Measurements from ENCODE around the gene PBXIP1. TPM values are rescaled to one million over a fixed set of nuclear protein-coding genes. Genes with fewer than 3 reads are reported as not detected.

PBXIP1 gene
- 75.7 TPM for total RNA-seq
- long read RNA-seq, transcript PBXIP1-202 (11 exons, 3,212 nt) = major isoform, 93 of 150 reads
- long read RNA-seq, partial matches to known transcripts = 40 of 150 reads
- long read RNA-seq, other reads (novel, unspliced or antisense) = 17 of 150 reads

- H3K4me1 ChIP-seq = peaks cover 50% of the 10 kb centered on the region
- H3K4me3 ChIP-seq = peak within 1 kb of the TSS; percentile 83
- peaks cover 21% of the 10 kb centered on the region for H3K36me3 ChIP-seq
- ATAC-seq = peak; percentile 88
- intact Hi-C loops (cut with DNase I) = no loop called here
- no peaks in the 10 kb centered on the region for H3K9me3 ChIP-seq
- peak within 1 kb of the TSS; percentile 85 for H3K27ac ChIP-seq
- no peaks in the 10 kb centered on the region for H3K27me3 ChIP-seq
- no peak for DNase-seq
- TF ChIP-seq CTCF (IDR thresholded peaks at IDR 0.05) = peak; percentile 30
These were observed at the start of gene PBXIP1 for GRCh38 chr1:154955718-154956543. Gene PBXIP1 (minus strand): TSS chr1:154956099. CDS start chr1:154953721, 2,378 bp downstream.

- no peaks in the 10 kb centered on the region for H3K9me3 ChIP-seq
- intact Hi-C loops (cut with DNase I) = no loop called here
- H3K36me3 ChIP-seq = no peaks in the 10 kb centered on the region
- peak overlapping the region; percentile 88 for H3K4me3 ChIP-seq
- peak; percentile 4 for ATAC-seq
- H3K27me3 ChIP-seq = no peaks in the 10 kb centered on the region
- peak; percentile 87 for DNase-seq
- peak overlapping the region; percentile 93 for H3K27ac ChIP-seq
- TF ChIP-seq CTCF (IDR thresholded peaks at IDR 0.05) = no peak
- H3K4me1 ChIP-seq = peaks cover 58% of the 10 kb centered on the region
These were observed 49.4 kb upstream of the PBXIP1 start for GRCh38 chr1:155005076-155006011.

- Histone ChIP-seq H3K4me3 (peak overlapping the region; percentile 88), H3K36me3 (no peaks in the 10 kb centered on the region), H3K27me3 (no peaks in the 10 kb centered on the region), H3K4me1 (peaks cover 57% of the 10 kb centered on the region), H3K27ac (peak overlapping the region; percentile 93), H3K9me3 (no peaks in the 10 kb centered on the region)
- no peak for TF ChIP-seq CTCF (IDR thresholded peaks at IDR 0.05)
- ATAC-seq (no peak), DNase-seq (no peak)
- intact Hi-C loops (cut with DNase I) = no loop called here
These were observed 48.6 kb upstream of the PBXIP1 start for GRCh38 chr1:155004352-155005075.

GRCh38 chr1:155003766-155004351, 48.0 kb upstream of the PBXIP1 start:
- ATAC-seq (peak; percentile 2), DNase-seq (peak; percentile 89)
- Histone ChIP-seq H3K36me3 (no peaks in the 10 kb centered on the region), H3K27ac (peak overlapping the region; percentile 93), H3K9me3 (no peaks in the 10 kb centered on the region), H3K4me3 (peak overlapping the region; percentile 88), H3K27me3 (no peaks in the 10 kb centered on the region), H3K4me1 (peaks cover 64% of the 10 kb centered on the region)
- TF ChIP-seq CTCF (IDR thresholded peaks at IDR 0.05) = no peak
- intact Hi-C loops (cut with DNase I) = no loop called here

Data from upper lobe of right lung (tissue), 1 donor.